Amniotic stem cell (primary cell): ENCODE data around the gene ABHD3.
"Not testable (repeated sequence)": the region's sequence is repeated elsewhere in the genome, so short reads cannot be mapped to it uniquely, and the experiment has no call there.

ENCODE experiments used
- DNase-seq: peaks from one replicate; lab custom pipeline; 2025; lab: John Stamatoyannopoulos, UW

ABHD3 gene

GRCh38 chr18:21703241-21703820 lies 1.2 kb downstream of the ABHD3 start:
- no peak for DNase-seq

GRCh38 chr18:21702602-21703001 lies 2.0 kb downstream of the ABHD3 start:
- DNase-seq = no peak

GRCh38 chr18:21701621-21702020 lies 3.0 kb downstream of the ABHD3 start:
- DNase-seq = no peak

- DNase-seq = no peak
These were observed 4.0 kb downstream of the ABHD3 start for GRCh38 chr18:21700528-21701075.

- DNase-seq = no peak
These were observed 11.3 kb downstream of the ABHD3 start for GRCh38 chr18:21693322-21693721.

GRCh38 chr18:21689736-21690135 lies 14.8 kb downstream of the ABHD3 start:
- no peak for DNase-seq

GRCh38 chr18:21686282-21687105 lies 18.1 kb downstream of the ABHD3 start:
- DNase-seq = no peak

GRCh38 chr18:21685556-21685981 lies 19.0 kb downstream of the ABHD3 start:
- DNase-seq = not testable (repeated sequence)

- DNase-seq = no peak
These were observed 19.8 kb downstream of the ABHD3 start for GRCh38 chr18:21684731-21685130.

GRCh38 chr18:21682371-21683051 lies 22.1 kb downstream of the ABHD3 start:
- DNase-seq = no peak

GRCh38 chr18:21680161-21680560 lies 24.4 kb downstream of the ABHD3 start:
- no peak for DNase-seq

- no peak for DNase-seq
These were observed 25.7 kb downstream of the ABHD3 start for GRCh38 chr18:21678859-21679258.

- not testable (repeated sequence) for DNase-seq
These were observed 29.2 kb downstream of the ABHD3 start for GRCh38 chr18:21675354-21675753.

- no peak for DNase-seq
These were observed 31.9 kb downstream of the ABHD3 start for GRCh38 chr18:21672521-21673267.

- no peak for DNase-seq
These were observed 34.8 kb downstream of the ABHD3 start for GRCh38 chr18:21669736-21670285.

GRCh38 chr18:21664069-21664468 lies 40.5 kb downstream of the ABHD3 start:
- no peak for DNase-seq

GRCh38 chr18:21663578-21663977 lies 41.0 kb downstream of the ABHD3 start:
- no peak for DNase-seq

GRCh38 chr18:21662581-21662980 lies 42.0 kb downstream of the ABHD3 start:
- DNase-seq = no peak

- DNase-seq = no peak
These were observed 44.5 kb downstream of the ABHD3 start for GRCh38 chr18:21660078-21660477.

GRCh38 chr18:21656402-21656801 lies 48.2 kb downstream of the ABHD3 start:
- DNase-seq = peak; percentile 13

- no peak for DNase-seq
These were observed 51.2 kb downstream of the ABHD3 start for GRCh38 chr18:21653361-21653760.

GRCh38 chr18:21652073-21652472 lies 52.5 kb downstream of the ABHD3 start:
- DNase-seq = no peak
